Esophagus muscularis mucosa (tissue), 4 donors: ENCODE measurements around the gene TTC7B.

Experiments
- EP300 ChIP-seq: sonication (generic); formaldehyde crosslinking; IDR thresholded peaks from one replicate; pipeline ENCODE4 v1.6.1; 2017; ENCODE audit warnings: antibody characterized with exemption
- POLR2A ChIP-seq: fragments of 450-650 bp; IDR thresholded peaks from one replicate; pipeline ENCODE4 v1.6.1; 2017; ENCODE audit warnings: antibody characterized with exemption, moderate library complexity, mild to moderate bottlenecking, low read depth
- TF ChIP-seq, protein P1 (sequence below), 3 experiments: fragments of 200-600 bp in 2 of 3; fragments of 450-650 bp in 1 of 3; sonication (generic) in 2 of 3; IDR thresholded peaks; one replicate each; pipeline ENCODE4 v1.5.1; 2017 to 2019; ENCODE audit warnings: antibody characterized with exemption in 3 of 3, mild to moderate bottlenecking in 2 of 3, moderate library complexity in 1 of 3

DNA sequence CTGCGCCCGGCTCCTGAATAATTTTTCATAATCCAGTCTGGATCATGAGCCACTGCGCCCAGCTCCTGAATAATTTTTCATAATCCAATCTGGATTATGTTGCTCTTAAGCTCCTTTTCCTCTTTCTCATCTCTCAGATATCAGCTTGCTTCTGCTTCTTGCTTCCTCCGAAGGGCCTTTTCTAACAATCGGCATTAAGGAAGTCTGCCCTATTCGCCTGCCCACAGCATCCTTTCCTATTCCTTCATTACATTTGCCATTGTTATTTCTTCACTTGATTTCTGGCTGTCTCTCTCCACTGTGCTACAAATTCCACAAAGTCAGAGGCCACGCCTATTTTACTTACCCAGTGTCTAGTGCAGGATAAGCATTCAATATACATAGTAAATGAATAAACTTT, 83.5 kb downstream of the TTC7B start:
- TF ChIP-seq, protein P1, sequence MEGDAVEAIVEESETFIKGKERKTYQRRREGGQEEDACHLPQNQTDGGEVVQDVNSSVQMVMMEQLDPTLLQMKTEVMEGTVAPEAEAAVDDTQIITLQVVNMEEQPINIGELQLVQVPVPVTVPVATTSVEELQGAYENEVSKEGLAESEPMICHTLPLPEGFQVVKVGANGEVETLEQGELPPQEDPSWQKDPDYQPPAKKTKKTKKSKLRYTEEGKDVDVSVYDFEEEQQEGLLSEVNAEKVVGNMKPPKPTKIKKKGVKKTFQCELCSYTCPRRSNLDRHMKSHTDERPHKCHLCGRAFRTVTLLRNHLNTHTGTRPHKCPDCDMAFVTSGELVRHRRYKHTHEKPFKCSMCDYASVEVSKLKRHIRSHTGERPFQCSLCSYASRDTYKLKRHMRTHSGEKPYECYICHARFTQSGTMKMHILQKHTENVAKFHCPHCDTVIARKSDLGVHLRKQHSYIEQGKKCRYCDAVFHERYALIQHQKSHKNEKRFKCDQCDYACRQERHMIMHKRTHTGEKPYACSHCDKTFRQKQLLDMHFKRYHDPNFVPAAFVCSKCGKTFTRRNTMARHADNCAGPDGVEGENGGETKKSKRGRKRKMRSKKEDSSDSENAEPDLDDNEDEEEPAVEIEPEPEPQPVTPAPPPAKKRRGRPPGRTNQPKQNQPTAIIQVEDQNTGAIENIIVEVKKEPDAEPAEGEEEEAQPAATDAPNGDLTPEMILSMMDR (IDR thresholded peaks at IDR 0.05): no peak
- no peak for TF ChIP-seq POLR2A
- TF ChIP-seq EP300: no peak
